ENCODE measurements around the gene BHLHA15. TPM values are rescaled to one million over a fixed set of nuclear protein-coding genes. Genes with fewer than 3 reads are reported as not detected.

Gene BHLHA15
- total RNA-seq, 1 experiment from 2014 or later: 3.4 TPM

- CTCF ChIA-PET: interaction anchor here (0.6 to 1.1 kb wide), 2 partner anchors 15 to 1235 kb away, joined by 3 to 10 read pairs; no protein-coding TSS in a partner anchor
- Mint-ChIP-seq H3K4me3 (ENCODE audit: unreplicated experiment) (peak overlapping the region; percentile 91), H3K9me3 (ENCODE audit: unreplicated experiment) (no peaks in the 10 kb centered on the region), H3K27me3 (ENCODE audit: insufficient read depth, unreplicated experiment) (no peaks in the 10 kb centered on the region), H3K27ac (ENCODE audit: unreplicated experiment) (peak overlapping the region; percentile 85), H3K4me1 (ENCODE audit: low read depth, unreplicated experiment) (peaks cover 9% of the 10 kb centered on the region), H3K36me3 (ENCODE audit: insufficient read depth, unreplicated experiment) (peaks cover 15% of the 10 kb centered on the region)
- Histone ChIP-seq H3K36me3 (ENCODE audit: control insufficient read depth, insufficient read depth, low read length) (no peaks in the 10 kb centered on the region), H3K9me3 (no peaks in the 10 kb centered on the region), H3K27me3 (replicated peaks; ENCODE audit: control insufficient read depth, insufficient read depth, low read length) (no peaks in the 10 kb centered on the region), H3K4me3 (ENCODE audit: low read depth, low read length) (peak overlapping the region; percentile 68), H3K4me1 (peaks cover 8% of the 10 kb centered on the region; the same call in 1 of the 2 replicates)
- intact Hi-C loops (cut with micrococcal nuclease; ENCODE audit: unreplicated experiment): loop anchor here (1.0 kb wide), 1 partner anchor 30 kb away; the partner anchor contains the start of gene BRI3
- no TSS peak for BruUV-seq (replicated peaks)
- DNase-seq: no peak
- POLR2A ChIA-PET: interaction anchor here (0.6 kb wide), 1 partner anchor 9 kb away, joined by 4 read pairs; no protein-coding TSS in a partner anchor
- TF ChIP-seq CTCF (IDR thresholded peaks at IDR 0.05; ENCODE audit: insufficient read depth in 1 of 2, low read depth in 1 of 2, low read length in 1 of 2, severe bottlenecking in 1 of 2, unreplicated experiment in 1 of 2): no peak
Measured at GRCh38 chr7:98251231-98251600, 40.0 kb downstream of the BHLHA15 start.

- peak within 1 kb of the TSS; percentile 85 for H3K27ac Mint-ChIP-seq (ENCODE audit: unreplicated experiment)
- peaks cover 18% of the 10 kb centered on the region for H3K36me3 Mint-ChIP-seq (ENCODE audit: insufficient read depth, unreplicated experiment)
- peaks cover 8% of the 10 kb centered on the region; the same call in 1 of the 2 replicates for H3K4me1 ChIP-seq
- H3K4me3 Mint-ChIP-seq (ENCODE audit: unreplicated experiment): peak within 1 kb of the TSS; percentile 91
- no peaks in the 10 kb centered on the region for H3K9me3 Mint-ChIP-seq (ENCODE audit: unreplicated experiment)
- POLR2A ChIA-PET: interaction anchor here (0.6 kb wide), 1 partner anchor 8 kb away, joined by 4 read pairs; no protein-coding TSS in a partner anchor
- no peaks in the 10 kb centered on the region for H3K9me3 ChIP-seq
- H3K4me3 ChIP-seq (ENCODE audit: low read depth, low read length): peak within 1 kb of the TSS; percentile 68
- BruUV-seq (replicated peaks): no TSS peak
- TF ChIP-seq CTCF (IDR thresholded peaks at IDR 0.05; ENCODE audit: insufficient read depth in 1 of 2, low read depth in 1 of 2, low read length in 1 of 2, severe bottlenecking in 1 of 2, unreplicated experiment in 1 of 2): no peak
- no peaks in the 10 kb centered on the region for H3K27me3 Mint-ChIP-seq (ENCODE audit: insufficient read depth, unreplicated experiment)
- CTCF ChIA-PET: no interaction called here
- H3K36me3 ChIP-seq (ENCODE audit: control insufficient read depth, insufficient read depth, low read length): no peaks in the 10 kb centered on the region; the same call in 1 of the 2 replicates
- peaks cover 9% of the 10 kb centered on the region for H3K4me1 Mint-ChIP-seq (ENCODE audit: low read depth, unreplicated experiment)
- H3K27me3 ChIP-seq (replicated peaks; ENCODE audit: control insufficient read depth, insufficient read depth, low read length): no peaks in the 10 kb centered on the region
- intact Hi-C loops (cut with micrococcal nuclease; ENCODE audit: unreplicated experiment): loop anchor here (1.0 kb wide), 2 partner anchors 24 to 29 kb away; partner anchors contain the start of gene BRI3
- DNase-seq: peak; percentile 96 to 98
Measured at GRCh38 chr7:98251601-98252424, 40.6 kb downstream of the BHLHA15 start, which contains the start of gene TECPR1. Gene TECPR1 (minus strand): TSS chr7:98252232. CDS start chr7:98246146, 6,086 bp downstream.

GRCh38 chr7:98252425-98253054 lies 41.3 kb downstream of the BHLHA15 start:
- CTCF ChIA-PET: no interaction called here
- no peak for DNase-seq
- POLR2A ChIA-PET: no interaction called here

More at GRCh38 chr7:98252425-98253054, 41.3 kb downstream of the BHLHA15 start:
- Histone ChIP-seq H3K4me3 (ENCODE audit: low read depth, low read length) (peak overlapping the region; percentile 68), H3K4me1 (peaks cover 8% of the 10 kb centered on the region; the same call in 1 of the 2 replicates), H3K9me3 (no peaks in the 10 kb centered on the region), H3K27me3 (replicated peaks; ENCODE audit: control insufficient read depth, insufficient read depth, low read length) (no peaks in the 10 kb centered on the region), H3K36me3 (ENCODE audit: control insufficient read depth, insufficient read depth, low read length) (no peaks in the 10 kb centered on the region; the same call in 1 of the 2 replicates)
- Mint-ChIP-seq H3K36me3 (ENCODE audit: insufficient read depth, unreplicated experiment) (peaks cover 25% of the 10 kb centered on the region), H3K27me3 (ENCODE audit: insufficient read depth, unreplicated experiment) (no peaks in the 10 kb centered on the region), H3K4me1 (ENCODE audit: low read depth, unreplicated experiment) (peaks cover 9% of the 10 kb centered on the region), H3K4me3 (ENCODE audit: unreplicated experiment) (peak overlapping the region; percentile 91), H3K9me3 (ENCODE audit: unreplicated experiment) (no peaks in the 10 kb centered on the region), H3K27ac (ENCODE audit: unreplicated experiment) (peak overlapping the region; percentile 85)
- TF ChIP-seq CTCF (IDR thresholded peaks at IDR 0.05; ENCODE audit: insufficient read depth in 1 of 2, low read depth in 1 of 2, low read length in 1 of 2, severe bottlenecking in 1 of 2, unreplicated experiment in 1 of 2): no peak
- intact Hi-C loops (cut with micrococcal nuclease; ENCODE audit: unreplicated experiment): loop anchor here (1.0 kb wide), 1 partner anchor 24 kb away; no protein-coding TSS in a partner anchor
- BruUV-seq (replicated peaks): TSS peak; percentile 65
